ENCODE results near the gene LDLRAD3. TPM values are rescaled to one million over a fixed set of nuclear protein-coding genes. Genes with fewer than 3 reads are reported as not detected.
A peak's percentile ranks its signal among the peaks of the same experiment; 100 is the strongest.

Gene LDLRAD3
- total RNA-seq, 1 donor = 10.5 TPM

DNA sequence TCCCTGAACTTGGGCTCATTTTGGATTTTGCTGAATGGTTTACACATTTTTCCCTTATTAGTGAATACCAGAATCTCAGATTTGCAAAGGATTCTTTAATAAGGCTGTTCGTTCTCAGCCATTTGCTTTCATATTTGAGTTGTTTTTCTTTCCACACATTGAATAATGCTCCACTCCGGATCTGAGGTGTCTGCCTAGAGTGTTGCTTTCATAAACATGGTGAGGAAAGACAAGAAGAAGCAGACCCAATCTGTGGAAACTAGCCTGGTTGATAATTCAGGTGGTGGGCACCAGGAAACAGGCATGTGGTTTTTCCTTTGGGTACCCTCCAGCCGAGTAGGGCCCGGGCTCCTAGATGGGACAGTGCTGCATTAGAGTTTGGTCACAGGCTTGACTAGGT, 35.0 kb downstream of the LDLRAD3 start:
- Histone ChIP-seq H3K36me3 (ENCODE audit: insufficient read depth, low read length) (no peaks in the 10 kb centered on the region), H3K4me2 (ENCODE audit: insufficient read depth, low read length) (no peak overlapping the region), H3K79me2 (ENCODE audit: insufficient read depth, low read length) (peaks cover 30% of the 10 kb centered on the region), H3K9me3 (ENCODE audit: low read depth, low read length) (no peaks in the 10 kb centered on the region), H3K4me1 (ENCODE audit: insufficient read depth, low read length) (peaks cover 17% of the 10 kb centered on the region), H4K20me1 (ENCODE audit: insufficient read depth, low read length) (no peaks in the 10 kb centered on the region), H3K27ac (ENCODE audit: low read depth, low read length) (no peak overlapping the region), H2AFZ (ENCODE audit: low read length) (no peak overlapping the region), H3K27me3 (ENCODE audit: insufficient read depth, low read length) (no peaks in the 10 kb centered on the region), H3K4me3 (ENCODE audit: insufficient read depth, low read length) (no peak overlapping the region)
- peak; percentile 25 for DNase-seq (ENCODE audit: insufficient read length, low spot score, missing footprints)
- TF ChIP-seq, protein P1, sequence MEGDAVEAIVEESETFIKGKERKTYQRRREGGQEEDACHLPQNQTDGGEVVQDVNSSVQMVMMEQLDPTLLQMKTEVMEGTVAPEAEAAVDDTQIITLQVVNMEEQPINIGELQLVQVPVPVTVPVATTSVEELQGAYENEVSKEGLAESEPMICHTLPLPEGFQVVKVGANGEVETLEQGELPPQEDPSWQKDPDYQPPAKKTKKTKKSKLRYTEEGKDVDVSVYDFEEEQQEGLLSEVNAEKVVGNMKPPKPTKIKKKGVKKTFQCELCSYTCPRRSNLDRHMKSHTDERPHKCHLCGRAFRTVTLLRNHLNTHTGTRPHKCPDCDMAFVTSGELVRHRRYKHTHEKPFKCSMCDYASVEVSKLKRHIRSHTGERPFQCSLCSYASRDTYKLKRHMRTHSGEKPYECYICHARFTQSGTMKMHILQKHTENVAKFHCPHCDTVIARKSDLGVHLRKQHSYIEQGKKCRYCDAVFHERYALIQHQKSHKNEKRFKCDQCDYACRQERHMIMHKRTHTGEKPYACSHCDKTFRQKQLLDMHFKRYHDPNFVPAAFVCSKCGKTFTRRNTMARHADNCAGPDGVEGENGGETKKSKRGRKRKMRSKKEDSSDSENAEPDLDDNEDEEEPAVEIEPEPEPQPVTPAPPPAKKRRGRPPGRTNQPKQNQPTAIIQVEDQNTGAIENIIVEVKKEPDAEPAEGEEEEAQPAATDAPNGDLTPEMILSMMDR (IDR thresholded peaks at IDR 0.05; ENCODE audit: extremely low read depth, low read depth, low read length) = no peak

DNA sequence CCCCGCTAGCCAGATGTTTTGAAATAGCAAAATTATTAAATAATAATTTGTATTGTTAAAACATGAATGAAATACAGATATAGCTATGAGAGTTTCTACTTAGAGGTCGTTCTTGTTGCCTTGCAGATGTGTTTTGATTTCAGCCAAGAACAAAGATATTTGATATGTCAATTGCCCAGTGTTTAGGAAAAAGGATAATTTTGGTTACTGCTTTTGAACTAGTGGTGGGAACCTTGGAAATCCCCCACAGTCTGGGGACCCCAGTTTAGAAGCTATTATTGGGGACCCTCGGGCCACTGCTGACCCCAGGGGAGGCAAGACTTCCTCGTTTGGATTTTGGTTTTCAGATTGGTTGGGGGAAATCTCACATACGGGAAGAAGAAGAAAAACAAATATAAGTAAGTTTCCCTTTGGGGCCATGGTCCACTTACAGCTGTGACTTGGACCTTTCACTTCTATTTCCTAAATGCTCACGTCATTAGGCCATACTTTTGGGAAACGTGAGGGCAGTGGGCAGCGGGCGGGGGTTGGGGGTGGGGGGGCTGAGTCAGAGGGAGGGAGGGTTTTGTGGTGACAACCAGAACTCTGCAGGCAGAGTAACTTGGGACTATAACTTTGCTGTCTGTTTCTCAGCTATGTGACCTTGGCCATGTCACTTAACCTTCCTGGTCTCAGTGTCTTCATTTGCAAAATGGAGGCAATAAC, 37.0 kb downstream of the LDLRAD3 start:
- H3K79me2 ChIP-seq (ENCODE audit: insufficient read depth, low read length) = peaks cover 38% of the 10 kb centered on the region

DNA sequence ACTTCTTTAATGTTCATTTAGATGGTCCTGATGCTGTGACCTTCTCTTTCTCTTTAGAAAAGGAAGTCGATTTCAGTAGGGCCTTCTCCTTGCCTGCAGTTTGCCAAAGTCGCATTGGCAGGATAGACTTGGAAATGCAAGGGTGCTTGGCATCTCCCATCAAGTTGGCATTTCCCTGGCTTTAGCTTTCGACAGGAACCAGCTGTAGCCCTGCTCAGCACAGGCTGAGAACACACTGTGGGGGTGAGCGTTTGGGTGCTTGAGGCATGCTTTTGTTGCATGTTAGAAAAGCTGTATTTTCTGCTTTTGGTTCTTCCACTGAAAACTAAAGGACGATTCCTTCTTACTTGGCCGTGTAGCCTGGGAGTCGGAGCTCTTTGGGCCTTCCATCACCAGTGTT, 37.7 kb downstream of the LDLRAD3 start:
- TF ChIP-seq, protein P1 (IDR thresholded peaks at IDR 0.05; ENCODE audit: extremely low read depth, low read depth, low read length) = no peak
- Histone ChIP-seq H3K4me2 (ENCODE audit: insufficient read depth, low read length) (peak overlapping the region; percentile 78), H3K4me1 (ENCODE audit: insufficient read depth, low read length) (peaks cover 17% of the 10 kb centered on the region), H3K79me2 (ENCODE audit: insufficient read depth, low read length) (peaks cover 36% of the 10 kb centered on the region), H4K20me1 (ENCODE audit: insufficient read depth, low read length) (peaks cover 2% of the 10 kb centered on the region), H3K4me3 (ENCODE audit: insufficient read depth, low read length) (no peak overlapping the region), H3K27ac (ENCODE audit: low read depth, low read length) (peak overlapping the region; percentile 45), H3K36me3 (ENCODE audit: insufficient read depth, low read length) (no peaks in the 10 kb centered on the region), H3K9me3 (ENCODE audit: low read depth, low read length) (no peaks in the 10 kb centered on the region), H2AFZ (ENCODE audit: low read length) (peak overlapping the region; percentile 42), H3K27me3 (ENCODE audit: insufficient read depth, low read length) (no peaks in the 10 kb centered on the region)
- peak; percentile 60 for DNase-seq (ENCODE audit: insufficient read length, low spot score, missing footprints)

More for the DNA sequence above, 37.0 kb downstream of the LDLRAD3 start:
- Histone ChIP-seq H3K27me3 (ENCODE audit: insufficient read depth, low read length) (no peaks in the 10 kb centered on the region), H4K20me1 (ENCODE audit: insufficient read depth, low read length) (no peaks in the 10 kb centered on the region), H3K9me3 (ENCODE audit: low read depth, low read length) (no peaks in the 10 kb centered on the region), H3K36me3 (ENCODE audit: insufficient read depth, low read length) (no peaks in the 10 kb centered on the region), H3K4me2 (ENCODE audit: insufficient read depth, low read length) (peak overlapping the region; percentile 78), H3K4me1 (ENCODE audit: insufficient read depth, low read length) (peaks cover 17% of the 10 kb centered on the region), H2AFZ (ENCODE audit: low read length) (peak overlapping the region; percentile 57), H3K4me3 (ENCODE audit: insufficient read depth, low read length) (peak overlapping the region; percentile 55), H3K27ac (ENCODE audit: low read depth, low read length) (peak overlapping the region; percentile 64)
- DNase-seq (ENCODE audit: insufficient read length, low spot score, missing footprints) = peak; percentile 73
- TF ChIP-seq, protein P1 (IDR thresholded peaks at IDR 0.05; ENCODE audit: extremely low read depth, low read depth, low read length) = no peak

DNA sequence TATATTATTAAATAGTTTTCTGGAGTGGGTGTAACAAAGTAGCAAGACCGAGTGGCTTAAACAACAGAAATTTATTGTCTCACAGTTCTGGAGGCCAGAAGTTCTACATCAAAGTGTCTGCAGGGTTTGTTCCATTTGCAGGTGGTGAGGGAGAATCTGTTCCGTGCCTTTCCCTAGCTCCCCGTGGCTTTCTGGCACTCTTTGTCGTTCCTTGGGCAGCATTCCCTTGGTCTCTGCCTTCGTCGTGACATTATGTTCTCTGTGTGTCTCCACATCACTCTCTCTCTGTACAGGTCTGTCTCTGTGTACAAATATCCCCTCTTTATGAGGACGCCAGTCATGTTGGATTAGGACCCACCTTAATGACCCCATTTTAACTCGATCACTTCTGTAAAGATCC, 38.2 kb downstream of the LDLRAD3 start:
- no peaks in the 10 kb centered on the region for H3K9me3 ChIP-seq (ENCODE audit: low read depth, low read length)
- no peak overlapping the region for H3K4me2 ChIP-seq (ENCODE audit: insufficient read depth, low read length)
- H3K36me3 ChIP-seq (ENCODE audit: insufficient read depth, low read length) = no peaks in the 10 kb centered on the region
- peaks cover 17% of the 10 kb centered on the region for H3K4me1 ChIP-seq (ENCODE audit: insufficient read depth, low read length)
- H2AFZ ChIP-seq (ENCODE audit: low read length) = no peak overlapping the region
- DNase-seq (ENCODE audit: insufficient read length, low spot score, missing footprints) = no peak
- H3K79me2 ChIP-seq (ENCODE audit: insufficient read depth, low read length) = peaks cover 38% of the 10 kb centered on the region
- H3K4me3 ChIP-seq (ENCODE audit: insufficient read depth, low read length) = no peak overlapping the region
- H3K27ac ChIP-seq (ENCODE audit: low read depth, low read length) = no peak overlapping the region
- no peaks in the 10 kb centered on the region for H3K27me3 ChIP-seq (ENCODE audit: insufficient read depth, low read length)
- H4K20me1 ChIP-seq (ENCODE audit: insufficient read depth, low read length) = peaks cover 5% of the 10 kb centered on the region
- TF ChIP-seq, protein P1 (IDR thresholded peaks at IDR 0.05; ENCODE audit: extremely low read depth, low read depth, low read length) = no peak

Measured in osteoblast (primary cell).